K562 (cell line): Measurements from ENCODE around the gene FOLR2. TPM values are rescaled to one million over a fixed set of nuclear protein-coding genes. Genes with fewer than 3 reads are reported as not detected.

Experiments used
- ATAC-seq: fragments of 200-7000 bp; cut with Tn5 transposase; 3 replicates; pipeline ENCODE4 v1.9.1; 2020; ENCODE audit warnings: moderate library complexity
- BruUV-seq: library from RNA; stranded (reverse); fragments of 400-500 nt; replicated peaks from 2 replicates; lab custom pipeline; 2021; lab: Mats Ljungman, UMichigan
- CTCF ChIA-PET: fragments of 300-600 bp; formaldehyde crosslinking; extraction: SDS; loops from one replicate; lab custom pipeline; 2021; ENCODE audit warnings: low intra/inter-chr PET ratio; lab: Yijun Ruan, JAX
- POLR2A ChIA-PET: fragments of 300-600, 350-650 bp; sonication (Branson Sonifier 250); formaldehyde crosslinking; extraction: SDS; loops from one replicate; lab custom pipeline; 2021; ENCODE audit warnings: antibody characterized with exemption, inconsistent platforms; lab: Yijun Ruan, JAX
- DNase-seq, 4 experiments: peaks; one replicate each; pipeline versions ENCODE4 v3.0.0 to v3.0.0-alpha.2; 2011 to 2018; ENCODE audit warnings: low spot score in 3 of 4, mixed read lengths in 3 of 4; ENCODE audit errors: extremely low read depth in 1 of 4
- FAIRE-seq: peaks from 2 replicates; lab custom pipeline; 2011; peaks lifted over from hg19 to GRCh38; lab: Jason Lieb, UNC
- H2AFZ ChIP-seq: 2 replicates; pipeline ENCODE4 v1.6.0; 2011; ENCODE audit warnings: low read depth, low read length, control low read depth, inconsistent platforms
- H3K27ac ChIP-seq: fragments of 200-600 bp; 3 replicates; pipeline ENCODE4 v1.8.0; 2011; ENCODE audit warnings: low read depth, mild to moderate bottlenecking, control low read depth, inconsistent platforms, low read length, moderate library complexity, mixed read lengths; ENCODE audit errors: extremely low read depth
- H3K27me3 ChIP-seq, 2 experiments: fragments of 300-600 bp in 1 of 2; 2 replicates in 1 of 2; 3 replicates in 1 of 2; pipeline versions ENCODE4 v1.6.0 to v1.8.0; 2011; ENCODE audit warnings: inconsistent platforms in 2 of 2, low read length in 2 of 2, mild to moderate bottlenecking in 1 of 2, mixed read lengths in 1 of 2, moderate library complexity in 1 of 2; ENCODE audit not compliant: control insufficient read depth in 2 of 2, insufficient read depth in 2 of 2
- H3K36me3 ChIP-seq: fragments of 300-600 bp; 3 replicates; pipeline ENCODE4 v1.8.0; 2011; ENCODE audit warnings: mild to moderate bottlenecking, low read length, inconsistent platforms; ENCODE audit not compliant: control insufficient read depth, insufficient read depth
- H3K4me1 ChIP-seq, 2 experiments: fragments of 200-600 bp in 1 of 2; replicated peaks in 1 of 2; 2 replicates in 1 of 2; 3 replicates in 1 of 2; pipeline versions ENCODE4 v1.5.1 to v1.8.0; 2011; ENCODE audit warnings: inconsistent platforms in 2 of 2, low read length in 2 of 2, mild to moderate bottlenecking in 1 of 2, mixed read lengths in 1 of 2, moderate library complexity in 1 of 2; ENCODE audit not compliant: control insufficient read depth in 2 of 2, insufficient read depth in 2 of 2
- H3K4me2 ChIP-seq: 2 replicates; pipeline ENCODE4 v1.6.1; 2011; ENCODE audit warnings: low read length, control low read depth, inconsistent platforms, mixed read lengths; ENCODE audit not compliant: insufficient read depth
- H3K4me3 ChIP-seq: fragments of 200-600 bp; sonication (generic), shearing (Covaris generic); 2 replicates; pipeline ENCODE4 v1.5.1; 2016; ENCODE audit warnings: control low read depth, inconsistent platforms
- H3K79me2 ChIP-seq: fragments of 200-600 bp; 3 replicates; pipeline ENCODE4 v1.8.0; 2011; ENCODE audit warnings: low read length, inconsistent platforms; ENCODE audit not compliant: control insufficient read depth, insufficient read depth
- H3K9ac ChIP-seq, 2 experiments: 2 replicates each; pipeline versions ENCODE4 v1.6.0 to v1.6.1; 2011; ENCODE audit warnings: low read depth in 2 of 2, low read length in 2 of 2, control low read depth in 1 of 2, inconsistent platforms in 1 of 2, mild to moderate bottlenecking in 1 of 2, mixed read lengths in 1 of 2; ENCODE audit not compliant: insufficient read depth in 1 of 2
- H3K9me1 ChIP-seq: one replicate; pipeline ENCODE4 v1.6.0; 2011; ENCODE audit warnings: inconsistent platforms, mild to moderate bottlenecking, low read length, moderate library complexity; ENCODE audit not compliant: control insufficient read depth, insufficient read depth
- H3K9me3 ChIP-seq: replicated peaks from 2 replicates; pipeline ENCODE4 v1.5.1; 2011; ENCODE audit warnings: low read depth, low read length, inconsistent platforms; ENCODE audit not compliant: control insufficient read depth, insufficient read depth
- H4K20me1 ChIP-seq: replicated peaks from 2 replicates; pipeline ENCODE4 v1.6.1; 2011; ENCODE audit warnings: low read length, inconsistent platforms, mixed read lengths; ENCODE audit not compliant: control insufficient read depth, insufficient read depth
- EP400 ChIP-seq: fragments of 450-650 bp; IDR thresholded peaks from 2 replicates; pipeline ENCODE4 v1.6.1; 2017; ENCODE audit warnings: antibody characterized with exemption, mild to moderate bottlenecking, moderate library complexity
- KLF16 ChIP-seq: IDR thresholded peaks from 2 replicates; pipeline ENCODE4 v1.6.1; 2016; ENCODE audit warnings: antibody characterized with exemption
- MAFK ChIP-seq: IDR thresholded peaks from 2 replicates; pipeline ENCODE4 v1.6.1; 2011; ENCODE audit warnings: low read length, improper control_type of control experiment
- MTA2 ChIP-seq: fragments of 450-650 bp; IDR thresholded peaks from 2 replicates; pipeline ENCODE4 v1.6.1; 2016; ENCODE audit warnings: low read depth
- NR2F6 ChIP-seq: fragments of 450-650 bp; formaldehyde crosslinking; IDR thresholded peaks from 2 replicates; pipeline ENCODE4 v1.4.0; 2020; ENCODE audit warnings: mild to moderate bottlenecking
- TCF7 ChIP-seq: sonication (generic); IDR thresholded peaks from 2 replicates; pipeline ENCODE4 v1.6.1; 2016; ENCODE audit warnings: antibody characterized with exemption, borderline replicate concordance
- TGIF2 ChIP-seq: sonication (generic); formaldehyde crosslinking; IDR thresholded peaks from 2 replicates; pipeline ENCODE4 v1.8.1; 2022; ENCODE audit warnings: mild to moderate bottlenecking, missing genetic modification reagents, moderate library complexity
- TRIM28 ChIP-seq: fragments of 450-650 bp; IDR thresholded peaks from 2 replicates; pipeline ENCODE4 v1.6.1; 2017
- ZBTB49 ChIP-seq: sonication (generic); formaldehyde crosslinking; IDR thresholded peaks from 2 replicates; pipeline ENCODE4 v1.8.0; 2022; ENCODE audit warnings: missing genetic modification reagents, mild to moderate bottlenecking, borderline replicate concordance
- ZNF121 ChIP-seq: sonication (generic); formaldehyde crosslinking; conservative IDR thresholded peaks from 2 replicates; pipeline ENCODE4 v1.8.0; 2022; ENCODE audit warnings: missing genetic modification reagents
- ZNF174 ChIP-seq: fragments of 250-450 bp; sonication (Bioruptor Pico); IDR thresholded peaks from 2 replicates; pipeline ENCODE4 v1.4.0; 2020; ENCODE audit warnings: mild to moderate bottlenecking
- WGBS: fragments of 100-300 bp; shearing (Covaris generic); methylation state at CpG from one replicate; pipeline ENCODE4 v1.1.6; 2016; ENCODE audit warnings: low coverage, mixed read lengths; ENCODE audit not compliant: insufficient coverage; ENCODE audit errors: missing lambda C conversion rate; 5-methylcytosine and 5-hydroxymethylcytosine counted together
- in situ Hi-C: fragments of 300-500 bp; cut with MboI; formaldehyde crosslinking; loops from 4 replicates; pipeline ENCODE4 v1.15.0; 2018; ENCODE audit warnings: inconsistent platforms, mixed read lengths
- intact Hi-C: fragments of 100-400 bp; cut with micrococcal nuclease; formaldehyde crosslinking; loops from 2 replicates; pipeline ENCODE4 v1.14.2; 2022
- polyA plus RNA-seq, 8 experiments: library from polyadenylated mRNA; depleted of rRNA in 4 of 8; stranded (reverse) in 5 of 8; unstranded in 3 of 8; fragments of >200 nt; fragmentation: Nextera tagmentation in 2 of 8; fragmentation: Illumina TruSeq in 1 of 8; extraction: Ambion mirVana in 2 of 8; extraction: Trizol in 1 of 8; gene quantifications; 2 replicates each; pipeline versions ENCODE4 v1.2.1 to v1.2.3, GENCODE V29; 2011 to 2014; ENCODE audit warnings: inconsistent platforms in 1 of 8, missing spikeins in 1 of 8
- total RNA-seq, 7 experiments: library from RNA; depleted of rRNA in 6 of 7; stranded (reverse); fragments of >200 nt in 6 of 7; fragmentation: Illumina TruSeq in 2 of 7; extraction: Trizol in 2 of 7; gene quantifications; 2 replicates each; pipeline versions ENCODE4 v1.2.1 to v1.2.3, GENCODE V29; 2011 to 2021; ENCODE audit warnings: low replicate concordance in 1 of 7
- TF ChIP-seq, protein P1 (sequence below): fragments of 250-450 bp; sonication (Bioruptor Pico); IDR thresholded peaks from 2 replicates; pipeline ENCODE4 v1.6.1; 2021; ENCODE audit warnings: mild to moderate bottlenecking
- TF ChIP-seq, protein P2 (sequence below): sonication (generic); formaldehyde crosslinking; IDR thresholded peaks from 2 replicates; pipeline ENCODE4 v1.8.0; 2022; ENCODE audit warnings: mild to moderate bottlenecking, low read depth, missing genetic modification reagents

The FOLR2 gene
- total and polyA plus RNA-seq, 9 of the 15 experiments (the other 6 are each of a cell fraction or from before 2014, with no cell fraction given): 0.27 TPM; not detected in 8

DNA sequence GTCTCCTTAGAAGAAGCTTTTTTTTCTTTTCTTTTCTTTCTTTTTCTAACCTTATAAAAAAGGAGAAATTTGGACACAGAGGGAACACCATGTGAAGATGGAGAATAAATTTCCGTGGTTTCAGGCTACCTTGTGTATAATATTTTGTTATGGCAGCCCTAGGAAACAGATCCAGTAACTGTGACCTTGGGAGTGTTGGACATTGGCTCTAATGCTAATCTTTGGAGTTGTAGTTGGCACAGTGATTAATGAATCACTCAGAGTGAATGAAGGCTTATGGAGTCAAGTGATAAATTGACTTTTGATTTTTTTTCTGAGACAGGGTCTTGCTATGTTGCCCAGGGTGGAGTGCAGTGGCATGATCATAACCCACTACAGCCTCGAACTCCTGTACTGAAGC is 42.9 kb downstream of the FOLR2 start:
- no peak for ATAC-seq
- in situ Hi-C loops: no loop called here
- CTCF ChIA-PET: no interaction called here
- Histone ChIP-seq H3K27me3 (peaks cover 0 to 8% of the 10 kb centered on the region in 2 experiments; a peak in 3 of 5 replicates), H3K79me2 (no peaks in the 10 kb centered on the region), H3K36me3 (no peaks in the 10 kb centered on the region), H3K4me2 (no peak overlapping the region), H4K20me1 (no peaks in the 10 kb centered on the region), H3K9me3 (no peaks in the 10 kb centered on the region), H3K9ac (no peak overlapping the region), H3K27ac (no peak overlapping the region), H3K9me1 (no peaks in the 10 kb centered on the region), H3K4me1 (no peaks in the 10 kb centered on the region), H2AFZ (no peak overlapping the region), H3K4me3 (no peak overlapping the region)
- BruUV-seq: no TSS peak
- 0% methylated on average over 2 of the region's 2 CpGs for WGBS
- intact Hi-C loops: no loop called here
- no peak for FAIRE-seq
- DNase-seq: no peak
- POLR2A ChIA-PET: interaction anchor here (0.6 kb wide), 1 partner anchor 29 kb away, joined by 3 read pairs; no protein-coding TSS in a partner anchor
- TF ChIP-seq MAFK (no peak), ZNF121 (CRISPR knock-in tag) (peak; percentile 45)

DNA sequence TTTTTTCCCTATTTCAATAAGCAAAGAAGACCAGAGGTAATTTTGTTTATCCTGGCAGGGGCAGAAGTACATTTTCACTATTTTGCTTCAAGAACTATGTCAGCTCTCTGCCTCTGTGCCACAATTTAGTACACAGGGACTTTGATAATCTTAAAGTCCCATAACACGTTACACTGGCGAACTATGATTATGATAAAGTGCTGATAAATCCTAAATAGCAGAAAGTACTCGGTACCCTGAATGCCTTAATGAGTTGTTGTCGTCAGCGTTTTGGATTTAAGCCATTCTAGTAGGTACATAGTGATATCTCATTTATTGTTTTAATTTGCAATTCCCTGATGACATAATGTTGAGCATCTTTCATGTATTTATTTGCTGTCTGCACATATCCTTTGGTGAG is 44.0 kb downstream of the FOLR2 start:
- H3K27me3 ChIP-seq: peaks cover 0 to 4% of the 10 kb centered on the region in 2 experiments; a peak in 1 of 5 replicates
- H3K36me3 ChIP-seq: no peaks in the 10 kb centered on the region
- H4K20me1 ChIP-seq: no peaks in the 10 kb centered on the region
- H3K4me3 ChIP-seq: no peak overlapping the region
- H3K4me2 ChIP-seq: no peak overlapping the region
- H3K4me1 ChIP-seq: no peaks in the 10 kb centered on the region
- ChIA-PET CTCF (interaction anchor here (0.6 kb wide), 1 partner anchor 236 kb away, joined by 4 read pairs; no protein-coding TSS in a partner anchor), POLR2A (no interaction called here)
- H2AFZ ChIP-seq: no peak overlapping the region
- no peak for DNase-seq
- H3K79me2 ChIP-seq: no peaks in the 10 kb centered on the region
- in situ Hi-C loops (no loop called here), intact Hi-C loops (no loop called here)
- H3K9me3 ChIP-seq: no peaks in the 10 kb centered on the region
- no peak overlapping the region for H3K9ac ChIP-seq
- no peaks in the 10 kb centered on the region for H3K9me1 ChIP-seq
- under 1% methylated on average over 5 of the region's 5 CpGs for WGBS
- FAIRE-seq: no peak
- no peak for ATAC-seq
- no peak overlapping the region for H3K27ac ChIP-seq
- BruUV-seq: no TSS peak
- TF ChIP-seq EP400 (no peak), MTA2 (no peak), TGIF2 (CRISPR knock-in tag) (no peak), NR2F6 (no peak), ZNF174 (CRISPR knock-in tag) (no peak), TRIM28 (no peak), ZBTB49 (CRISPR knock-in tag) (no peak), KLF16 (no peak), TCF7 (no peak)
- TF ChIP-seq, protein P1, sequence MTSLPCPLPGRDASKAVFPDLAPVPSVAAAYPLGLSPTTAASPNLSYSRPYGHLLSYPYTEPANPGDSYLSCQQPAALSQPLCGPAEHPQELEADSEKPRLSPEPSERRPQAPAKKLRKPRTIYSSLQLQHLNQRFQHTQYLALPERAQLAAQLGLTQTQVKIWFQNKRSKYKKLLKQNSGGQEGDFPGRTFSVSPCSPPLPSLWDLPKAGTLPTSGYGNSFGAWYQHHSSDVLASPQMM (CRISPR knock-in tag): no peak
- TF ChIP-seq, protein P2, sequence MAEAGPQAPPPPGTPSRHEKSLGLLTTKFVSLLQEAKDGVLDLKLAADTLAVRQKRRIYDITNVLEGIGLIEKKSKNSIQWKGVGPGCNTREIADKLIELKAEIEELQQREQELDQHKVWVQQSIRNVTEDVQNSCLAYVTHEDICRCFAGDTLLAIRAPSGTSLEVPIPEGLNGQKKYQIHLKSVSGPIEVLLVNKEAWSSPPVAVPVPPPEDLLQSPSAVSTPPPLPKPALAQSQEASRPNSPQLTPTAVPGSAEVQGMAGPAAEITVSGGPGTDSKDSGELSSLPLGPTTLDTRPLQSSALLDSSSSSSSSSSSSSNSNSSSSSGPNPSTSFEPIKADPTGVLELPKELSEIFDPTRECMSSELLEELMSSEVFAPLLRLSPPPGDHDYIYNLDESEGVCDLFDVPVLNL: no peak
